K562 (cell line): Measurements from ENCODE around the gene HDAC1. TPM values are rescaled to one million over a fixed set of nuclear protein-coding genes. Genes with fewer than 3 reads are reported as not detected.
A peak's percentile ranks its signal among the peaks of the same experiment; 100 is the strongest.

Experiments used
- BRD4 ChIP-seq: fragments of 200-600 bp; sonication (generic); IDR thresholded peaks from 2 replicates; pipeline ENCODE4 v1.6.1; 2017; ENCODE audit warnings: inconsistent platforms
- CTCF ChIP-seq, 3 experiments: IDR thresholded peaks in 2 of 3; conservative IDR thresholded peaks in 1 of 3; 2 replicates each; pipeline ENCODE4 v1.5.1; 2011 to 2012; ENCODE audit warnings: low read length in 3 of 3, mild to moderate bottlenecking in 3 of 3, control low read depth in 2 of 3, improper control_type of control experiment in 1 of 3, inconsistent platforms in 1 of 3, low read depth in 1 of 3, mixed read lengths in 1 of 3, moderate library complexity in 1 of 3; ENCODE audit not compliant: insufficient read depth in 2 of 3
- E2F5 ChIP-seq: sonication (generic); formaldehyde crosslinking; IDR thresholded peaks from 2 replicates; pipeline ENCODE4 v1.8.0; 2022; ENCODE audit warnings: mild to moderate bottlenecking, missing genetic modification reagents
- ETV5 ChIP-seq: sonication (generic); formaldehyde crosslinking; IDR thresholded peaks from 2 replicates; pipeline ENCODE4 v1.4.0; 2020; ENCODE audit warnings: low read depth, mild to moderate bottlenecking, missing genetic modification reagents
- GATAD2B ChIP-seq: fragments of 450-650 bp; IDR thresholded peaks from 2 replicates; pipeline ENCODE4 v1.6.1; 2017; ENCODE audit warnings: mild to moderate bottlenecking, borderline replicate concordance
- GTF3C2 ChIP-seq: IDR thresholded peaks from 3 replicates; pipeline ENCODE4 v1.6.1; 2011; ENCODE audit warnings: borderline replicate concordance, mild to moderate bottlenecking, moderate library complexity; ENCODE audit not compliant: insufficient read length; ENCODE audit errors: extremely low read depth
- IRF2 ChIP-seq: sonication (generic); formaldehyde crosslinking; IDR thresholded peaks from 2 replicates; pipeline ENCODE4 v1.8.1; 2022; ENCODE audit warnings: mild to moderate bottlenecking, missing genetic modification reagents
- MAFK ChIP-seq: IDR thresholded peaks from 2 replicates; pipeline ENCODE4 v1.6.1; 2011; ENCODE audit warnings: low read length, improper control_type of control experiment
- NCOR1 ChIP-seq: fragments of 450-650 bp; IDR thresholded peaks from 2 replicates; pipeline ENCODE4 v1.6.1; 2016; ENCODE audit warnings: mild to moderate bottlenecking, moderate library complexity
- TAF1 ChIP-seq: IDR thresholded peaks from 2 replicates; pipeline ENCODE4 v1.6.1; 2011; ENCODE audit warnings: mild to moderate bottlenecking, low read length, moderate library complexity; ENCODE audit not compliant: insufficient read depth, control insufficient read depth, severe bottlenecking; ENCODE audit errors: extremely low read depth
- TAF9B ChIP-seq: fragments of 450-650 bp; IDR thresholded peaks from 2 replicates; pipeline ENCODE4 v1.6.1; 2018; ENCODE audit warnings: mild to moderate bottlenecking; ENCODE audit not compliant: partially characterized antibody
- ZC3H8 ChIP-seq: fragments of 450-650 bp; IDR thresholded peaks from 2 replicates; pipeline ENCODE4 v1.6.1; 2017
- polyA plus RNA-seq, 8 experiments: library from polyadenylated mRNA; depleted of rRNA in 4 of 8; stranded (reverse) in 5 of 8; unstranded in 3 of 8; fragments of >200 nt; fragmentation: Nextera tagmentation in 2 of 8; fragmentation: Illumina TruSeq in 1 of 8; extraction: Ambion mirVana in 2 of 8; extraction: Trizol in 1 of 8; gene quantifications; 2 replicates each; pipeline versions ENCODE4 v1.2.1 to v1.2.3, GENCODE V29; 2011 to 2014; ENCODE audit warnings: inconsistent platforms in 1 of 8, missing spikeins in 1 of 8
- total RNA-seq, 7 experiments: library from RNA; depleted of rRNA in 6 of 7; stranded (reverse); fragments of >200 nt in 6 of 7; fragmentation: Illumina TruSeq in 2 of 7; extraction: Trizol in 2 of 7; gene quantifications; 2 replicates each; pipeline versions ENCODE4 v1.2.1 to v1.2.3, GENCODE V29; 2011 to 2021; ENCODE audit warnings: low replicate concordance in 1 of 7
- TF ChIP-seq, protein P1 (sequence below): fragments of 450-650 bp; conservative IDR thresholded peaks from 2 replicates; pipeline ENCODE4 v1.6.1; 2016; ENCODE audit warnings: missing genetic modification characterization, low read depth, mild to moderate bottlenecking, missing compliant biosample characterization, moderate library complexity
- TF ChIP-seq, protein P2 (sequence below): sonication (generic); formaldehyde crosslinking; IDR thresholded peaks from 2 replicates; pipeline ENCODE4 v1.8.1; 2023; ENCODE audit warnings: mild to moderate bottlenecking, missing genetic modification reagents
- TF ChIP-seq, protein P3 (sequence below): sonication (generic); formaldehyde crosslinking; IDR thresholded peaks from 2 replicates; pipeline ENCODE4 v1.8.0; 2022; ENCODE audit warnings: mild to moderate bottlenecking, low read depth, missing genetic modification reagents
- TF ChIP-seq, protein P4 (sequence below): IDR thresholded peaks from 2 replicates; pipeline ENCODE4 v1.6.1; 2016; ENCODE audit warnings: missing genetic modification characterization, missing compliant biosample characterization

The HDAC1 gene
- total and polyA plus RNA-seq, 9 of the 15 experiments (the other 6 are each of a cell fraction or from before 2014, with no cell fraction given), result 169 to 384 (median 193) TPM

GRCh38 chr1:32334864-32335534, 43.1 kb downstream of the HDAC1 start (continued):
- no peak for TF ChIP-seq GTF3C2
- peak; percentile 85 for TF ChIP-seq GATAD2B
- TF ChIP-seq BRD4, result no peak
- no peak for TF ChIP-seq NCOR1
- peak; percentile 18; the same call in 1 of the 2 replicates for TF ChIP-seq ETV5
- TF ChIP-seq IRF2 (CRISPR knock-in tag), result no peak
- TF ChIP-seq CTCF (IDR thresholded peaks at IDR 0.05 in 2 of 3, conservative IDR thresholded peaks at IDR 0.05 in 1 of 3; ENCODE audit: insufficient read depth in 2 of 3, low read depth in 1 of 3, low read length in 3 of 3), result peak; percentile 85 to 92 (median 87)
- TF ChIP-seq, protein P1, sequence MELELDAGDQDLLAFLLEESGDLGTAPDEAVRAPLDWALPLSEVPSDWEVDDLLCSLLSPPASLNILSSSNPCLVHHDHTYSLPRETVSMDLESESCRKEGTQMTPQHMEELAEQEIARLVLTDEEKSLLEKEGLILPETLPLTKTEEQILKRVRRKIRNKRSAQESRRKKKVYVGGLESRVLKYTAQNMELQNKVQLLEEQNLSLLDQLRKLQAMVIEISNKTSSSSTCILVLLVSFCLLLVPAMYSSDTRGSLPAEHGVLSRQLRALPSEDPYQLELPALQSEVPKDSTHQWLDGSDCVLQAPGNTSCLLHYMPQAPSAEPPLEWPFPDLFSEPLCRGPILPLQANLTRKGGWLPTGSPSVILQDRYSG (tag), result no peak
- TF ChIP-seq, protein P2, sequence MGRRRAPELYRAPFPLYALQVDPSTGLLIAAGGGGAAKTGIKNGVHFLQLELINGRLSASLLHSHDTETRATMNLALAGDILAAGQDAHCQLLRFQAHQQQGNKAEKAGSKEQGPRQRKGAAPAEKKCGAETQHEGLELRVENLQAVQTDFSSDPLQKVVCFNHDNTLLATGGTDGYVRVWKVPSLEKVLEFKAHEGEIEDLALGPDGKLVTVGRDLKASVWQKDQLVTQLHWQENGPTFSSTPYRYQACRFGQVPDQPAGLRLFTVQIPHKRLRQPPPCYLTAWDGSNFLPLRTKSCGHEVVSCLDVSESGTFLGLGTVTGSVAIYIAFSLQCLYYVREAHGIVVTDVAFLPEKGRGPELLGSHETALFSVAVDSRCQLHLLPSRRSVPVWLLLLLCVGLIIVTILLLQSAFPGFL, result no peak
- no peak for TF ChIP-seq ZC3H8
- no peak for TF ChIP-seq MAFK
- TF ChIP-seq TAF1, result peak; percentile 25
- TF ChIP-seq, protein P3, sequence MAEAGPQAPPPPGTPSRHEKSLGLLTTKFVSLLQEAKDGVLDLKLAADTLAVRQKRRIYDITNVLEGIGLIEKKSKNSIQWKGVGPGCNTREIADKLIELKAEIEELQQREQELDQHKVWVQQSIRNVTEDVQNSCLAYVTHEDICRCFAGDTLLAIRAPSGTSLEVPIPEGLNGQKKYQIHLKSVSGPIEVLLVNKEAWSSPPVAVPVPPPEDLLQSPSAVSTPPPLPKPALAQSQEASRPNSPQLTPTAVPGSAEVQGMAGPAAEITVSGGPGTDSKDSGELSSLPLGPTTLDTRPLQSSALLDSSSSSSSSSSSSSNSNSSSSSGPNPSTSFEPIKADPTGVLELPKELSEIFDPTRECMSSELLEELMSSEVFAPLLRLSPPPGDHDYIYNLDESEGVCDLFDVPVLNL (CRISPR knock-in tag), result peak; percentile 61; the same call in 1 of the 2 replicates
- no peak for TF ChIP-seq TAF9B
- TF ChIP-seq E2F5 (CRISPR knock-in tag), result 0 out of 2 replicates have a peak, but pooled peaks have one; percentile 21
- TF ChIP-seq, protein P4, sequence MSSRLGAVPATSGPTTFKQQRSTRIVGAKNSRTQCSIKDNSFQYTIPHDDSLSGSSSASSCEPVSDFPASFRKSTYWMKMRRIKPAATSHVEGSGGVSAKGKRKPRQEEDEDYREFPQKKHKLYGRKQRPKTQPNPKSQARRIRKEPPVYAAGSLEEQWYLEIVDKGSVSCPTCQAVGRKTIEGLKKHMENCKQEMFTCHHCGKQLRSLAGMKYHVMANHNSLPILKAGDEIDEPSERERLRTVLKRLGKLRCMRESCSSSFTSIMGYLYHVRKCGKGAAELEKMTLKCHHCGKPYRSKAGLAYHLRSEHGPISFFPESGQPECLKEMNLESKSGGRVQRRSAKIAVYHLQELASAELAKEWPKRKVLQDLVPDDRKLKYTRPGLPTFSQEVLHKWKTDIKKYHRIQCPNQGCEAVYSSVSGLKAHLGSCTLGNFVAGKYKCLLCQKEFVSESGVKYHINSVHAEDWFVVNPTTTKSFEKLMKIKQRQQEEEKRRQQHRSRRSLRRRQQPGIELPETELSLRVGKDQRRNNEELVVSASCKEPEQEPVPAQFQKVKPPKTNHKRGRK (tag), result no peak
